B cell (primary cell): ENCODE data around the gene DCHS2.

Source experiments
- EZH2 ChIP-seq: IDR thresholded peaks from 2 replicates; pipeline ENCODE4 v1.6.1; 2012; ENCODE audit warnings: borderline replicate concordance, low read depth, mild to moderate bottlenecking, moderate library complexity, low read length; ENCODE audit not compliant: insufficient read depth, poor library complexity, severe bottlenecking
- TF ChIP-seq, protein P1 (sequence below): fragments of 200-600 bp; IDR thresholded peaks from one replicate; pipeline ENCODE4 v1.8.0; 2022; ENCODE audit warnings: antibody characterized with exemption, mild to moderate bottlenecking

DNA sequence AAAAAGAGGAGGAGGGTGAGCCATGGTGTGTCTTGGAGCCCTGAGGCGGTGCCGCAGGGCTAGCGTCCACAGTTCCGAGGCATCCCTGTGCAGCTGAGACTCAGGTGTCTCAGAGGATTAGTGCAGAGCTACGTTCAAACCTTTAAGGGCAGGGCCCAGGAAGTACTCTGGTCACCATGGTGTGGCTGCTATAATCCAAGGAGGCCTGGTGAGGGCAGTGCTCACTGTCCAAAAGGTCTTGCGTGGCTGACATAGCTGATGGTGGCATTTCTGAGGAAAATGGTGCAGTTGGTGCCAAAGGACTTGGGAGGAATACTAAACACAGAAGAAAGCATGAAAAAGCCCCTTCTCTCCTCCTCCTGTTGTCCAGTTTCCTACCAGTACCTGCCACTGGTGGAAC, 146.9 kb downstream of the DCHS2 start:
- TF ChIP-seq, protein P1, sequence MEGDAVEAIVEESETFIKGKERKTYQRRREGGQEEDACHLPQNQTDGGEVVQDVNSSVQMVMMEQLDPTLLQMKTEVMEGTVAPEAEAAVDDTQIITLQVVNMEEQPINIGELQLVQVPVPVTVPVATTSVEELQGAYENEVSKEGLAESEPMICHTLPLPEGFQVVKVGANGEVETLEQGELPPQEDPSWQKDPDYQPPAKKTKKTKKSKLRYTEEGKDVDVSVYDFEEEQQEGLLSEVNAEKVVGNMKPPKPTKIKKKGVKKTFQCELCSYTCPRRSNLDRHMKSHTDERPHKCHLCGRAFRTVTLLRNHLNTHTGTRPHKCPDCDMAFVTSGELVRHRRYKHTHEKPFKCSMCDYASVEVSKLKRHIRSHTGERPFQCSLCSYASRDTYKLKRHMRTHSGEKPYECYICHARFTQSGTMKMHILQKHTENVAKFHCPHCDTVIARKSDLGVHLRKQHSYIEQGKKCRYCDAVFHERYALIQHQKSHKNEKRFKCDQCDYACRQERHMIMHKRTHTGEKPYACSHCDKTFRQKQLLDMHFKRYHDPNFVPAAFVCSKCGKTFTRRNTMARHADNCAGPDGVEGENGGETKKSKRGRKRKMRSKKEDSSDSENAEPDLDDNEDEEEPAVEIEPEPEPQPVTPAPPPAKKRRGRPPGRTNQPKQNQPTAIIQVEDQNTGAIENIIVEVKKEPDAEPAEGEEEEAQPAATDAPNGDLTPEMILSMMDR, result no peak
- TF ChIP-seq EZH2, result no peak
